Measurements from ENCODE around the gene ZSCAN10. TPM values are rescaled to one million over a fixed set of nuclear protein-coding genes. Genes with fewer than 3 reads are reported as not detected.

ZSCAN10 gene
- total and polyA plus RNA-seq, 9 of the 15 experiments (the other 6 are each of a cell fraction or from before 2014, with no cell fraction given), result 0.22 TPM; not detected in 8

GRCh38 chr16:3106205-3106928 is 7.3 kb upstream of the ZSCAN10 start (continued):
- peak; percentile 73 for TF ChIP-seq E2F8 (IDR thresholded peaks at IDR 0.05; ENCODE audit: low read depth, partially characterized antibody)
- no peak for TF ChIP-seq SIRT6 (IDR thresholded peaks at IDR 0.05; ENCODE audit: low read depth, low read length)
- peak; percentile 54; the same call in 1 of the 2 replicates for TF ChIP-seq MAX (CRISPR knock-in tag; IDR thresholded peaks at IDR 0.05)
- TF ChIP-seq IFI16 (CRISPR knock-in tag; IDR thresholded peaks at IDR 0.05), result no peak
- TF ChIP-seq FOXP4 (CRISPR knock-in tag; IDR thresholded peaks at IDR 0.05; ENCODE audit: borderline replicate concordance), result no peak
- no peak for TF ChIP-seq SNAPC5 (CRISPR knock-in tag; IDR thresholded peaks at IDR 0.05)
- no peak for TF ChIP-seq ZNF445 (CRISPR knock-in tag; IDR thresholded peaks at IDR 0.05; ENCODE audit: low read depth)
- no peak for TF ChIP-seq TEAD2 (tag; IDR thresholded peaks at IDR 0.05)
- no peak for TF ChIP-seq ZBTB1 (CRISPR knock-in tag; IDR thresholded peaks at IDR 0.05; ENCODE audit: borderline replicate concordance, low read depth)
- TF ChIP-seq ZNF184 (CRISPR knock-in tag; IDR thresholded peaks at IDR 0.05), result no peak
- no peak for TF ChIP-seq ATF1 (CRISPR knock-in tag; IDR thresholded peaks at IDR 0.05)
- TF ChIP-seq ATF1 (tag; IDR thresholded peaks at IDR 0.05), result 0 out of 2 replicates have a peak, but pooled peaks have one; percentile 23
- no peak for TF ChIP-seq ZNF655 (CRISPR knock-in tag; IDR thresholded peaks at IDR 0.05)
- no peak for TF ChIP-seq ZBTB8A (IDR thresholded peaks at IDR 0.05; ENCODE audit: partially characterized antibody)
- TF ChIP-seq NR4A1 (CRISPR knock-in tag; IDR thresholded peaks at IDR 0.05), result peak; percentile 88
- TF ChIP-seq NR4A1 (tag; IDR thresholded peaks at IDR 0.05), result 0 out of 2 replicates have a peak, but pooled peaks have one; percentile 63
- TF ChIP-seq HNRNPH1 (optimal IDR thresholded peaks at IDR 0.05; ENCODE audit: low read depth, low read length), result no peak
- peak; percentile 32 for TF ChIP-seq RBM25 (IDR thresholded peaks at IDR 0.05; ENCODE audit: low read depth, low read length, severe bottlenecking)
- TF ChIP-seq BRD9 (IDR thresholded peaks at IDR 0.05; ENCODE audit: low read depth, partially characterized antibody), result no peak
- no peak for TF ChIP-seq BRF1 (IDR thresholded peaks at IDR 0.05; ENCODE audit: borderline replicate concordance, extremely low read depth, insufficient read length)
- no peak for TF ChIP-seq ZNF77 (CRISPR knock-in tag; IDR thresholded peaks at IDR 0.05)
- TF ChIP-seq EP300 (IDR thresholded peaks at IDR 0.05; ENCODE audit: low read length), result 0 out of 2 replicates have a peak, but pooled peaks have one; percentile 6
- no peak for TF ChIP-seq DPF2 (IDR thresholded peaks at IDR 0.05)
